Measurements from ENCODE around the gene ZFP3. TPM values are rescaled to one million over a fixed set of nuclear protein-coding genes. Genes with fewer than 3 reads are reported as not detected.

Gene ZFP3
- total RNA-seq, 1 experiment from 2014 or later: 0.11 TPM

- Histone ChIP-seq H4K91ac (ENCODE audit: insufficient read length, low read depth, low read length) (no peak overlapping the region), H2AK5ac (ENCODE audit: insufficient read length, low read length) (no peak overlapping the region), H2BK20ac (ENCODE audit: low read depth, low read length, poor library complexity, severe bottlenecking) (no peak overlapping the region), H2AFZ (ENCODE audit: low read length) (no peak overlapping the region), H2BK120ac (ENCODE audit: low read depth, low read length, poor library complexity, severe bottlenecking) (no peak overlapping the region), H3K14ac (ENCODE audit: insufficient read depth, low read length) (no peak overlapping the region), H3K56ac (ENCODE audit: insufficient read length, low read depth, low read length) (no peak overlapping the region), H3K9ac (ENCODE audit: extremely low read depth, insufficient read length, low read length) (no peak overlapping the region), H4K20me1 (ENCODE audit: control insufficient read depth, insufficient read depth, insufficient read length) (no peaks in the 10 kb centered on the region), H3K4ac (ENCODE audit: low read depth, low read length) (no peak overlapping the region), H3K23me2 (ENCODE audit: insufficient read length, low read depth, low read length, poor library complexity, severe bottlenecking) (peaks cover 7% of the 10 kb centered on the region), H2BK12ac (ENCODE audit: insufficient read length, low read depth, low read length) (no peak overlapping the region), H3T11ph (ENCODE audit: low read length) (no peak overlapping the region), H3K9me3 (ENCODE audit: control insufficient read depth, low read depth, low read length) (peaks cover 39% of the 10 kb centered on the region), H3K4me1 (ENCODE audit: insufficient read depth, low read length) (no peaks in the 10 kb centered on the region), H2BK15ac (ENCODE audit: low read depth, low read length) (no peak overlapping the region), H3K27me3 (ENCODE audit: insufficient read depth, low read length) (no peaks in the 10 kb centered on the region), H4K8ac (replicated peaks; ENCODE audit: insufficient read length, low read depth, low read length) (no peak overlapping the region), H4K5ac (ENCODE audit: insufficient read length, low read depth, low read length) (no peak overlapping the region), H3K79me1 (ENCODE audit: insufficient read depth, low read depth, low read length, poor library complexity, severe bottlenecking) (no peaks in the 10 kb centered on the region), H3K4me2 (ENCODE audit: insufficient read depth, insufficient read length, low read length) (peak overlapping the region; percentile 65), H3K27ac (ENCODE audit: insufficient read length, low read depth, low read length) (no peak overlapping the region), H3K23ac (ENCODE audit: insufficient read length, low read depth, low read length) (no peak overlapping the region), H3K18ac (ENCODE audit: insufficient read length, low read depth, low read length) (no peak overlapping the region), H2BK5ac (ENCODE audit: insufficient read length, low read length) (no peak overlapping the region), H3K79me2 (ENCODE audit: insufficient read depth, low read length) (no peaks in the 10 kb centered on the region)
- H3K4me3 Mint-ChIP-seq: peak overlapping the region; percentile 82
- no peak overlapping the region for H3K27ac Mint-ChIP-seq
- H3K9me3 Mint-ChIP-seq: peaks cover 54 to 59% of the 10 kb centered on the region in 2 experiments
- H3K4me1 Mint-ChIP-seq: peaks cover 2 to 3% of the 10 kb centered on the region in 2 experiments; a peak in 1 of 4 replicates
- peaks cover 65% of the 10 kb centered on the region for H3K27me3 Mint-ChIP-seq (ENCODE audit: low read depth)
- DNase-seq: no peak
- WGBS (ENCODE audit: extremely low coverage, insufficient read length, low lambda C conversion rate): no CpG with 5 or more reads among the region's 7 CpGs
- TF ChIP-seq CTCF (conservative IDR thresholded peaks at IDR 0.05): no peak
- peaks cover 10 to 36% (median 30%) of the 10 kb centered on the region in 3 experiments for H3K36me3 Mint-ChIP-seq (ENCODE audit: insufficient read depth in 1 of 3, low read depth in 3 of 3)
Measured at GRCh38 chr17:5096731-5097100, 18.4 kb downstream of the ZFP3 start.

Measured in H9 (cell line).